Measurements from ENCODE around the gene MYO1B. TPM values are rescaled to one million over a fixed set of nuclear protein-coding genes. Genes with fewer than 3 reads are reported as not detected.

The MYO1B gene
- total RNA-seq, 1 experiment from 2014 or later: 43.2 TPM

GRCh38 chr2:191404568-191404991 lies 159.4 kb downstream of the MYO1B start:
- H3T11ph ChIP-seq (ENCODE audit: low read length): no peak overlapping the region
- H3K18ac ChIP-seq (ENCODE audit: insufficient read length, low read depth, low read length): no peak overlapping the region
- TF ChIP-seq, protein P1, sequence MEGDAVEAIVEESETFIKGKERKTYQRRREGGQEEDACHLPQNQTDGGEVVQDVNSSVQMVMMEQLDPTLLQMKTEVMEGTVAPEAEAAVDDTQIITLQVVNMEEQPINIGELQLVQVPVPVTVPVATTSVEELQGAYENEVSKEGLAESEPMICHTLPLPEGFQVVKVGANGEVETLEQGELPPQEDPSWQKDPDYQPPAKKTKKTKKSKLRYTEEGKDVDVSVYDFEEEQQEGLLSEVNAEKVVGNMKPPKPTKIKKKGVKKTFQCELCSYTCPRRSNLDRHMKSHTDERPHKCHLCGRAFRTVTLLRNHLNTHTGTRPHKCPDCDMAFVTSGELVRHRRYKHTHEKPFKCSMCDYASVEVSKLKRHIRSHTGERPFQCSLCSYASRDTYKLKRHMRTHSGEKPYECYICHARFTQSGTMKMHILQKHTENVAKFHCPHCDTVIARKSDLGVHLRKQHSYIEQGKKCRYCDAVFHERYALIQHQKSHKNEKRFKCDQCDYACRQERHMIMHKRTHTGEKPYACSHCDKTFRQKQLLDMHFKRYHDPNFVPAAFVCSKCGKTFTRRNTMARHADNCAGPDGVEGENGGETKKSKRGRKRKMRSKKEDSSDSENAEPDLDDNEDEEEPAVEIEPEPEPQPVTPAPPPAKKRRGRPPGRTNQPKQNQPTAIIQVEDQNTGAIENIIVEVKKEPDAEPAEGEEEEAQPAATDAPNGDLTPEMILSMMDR (conservative IDR thresholded peaks at IDR 0.05): no peak
- H4K5ac ChIP-seq (ENCODE audit: insufficient read length, low read depth, low read length): no peak overlapping the region
- peaks cover 17 to 44% (median 41%) of the 10 kb centered on the region in 3 experiments; a peak in 6 of 7 replicates for H3K36me3 Mint-ChIP-seq (ENCODE audit: insufficient read depth in 1 of 3, low read depth in 3 of 3)
- no peaks in the 10 kb centered on the region for H3K79me1 ChIP-seq (ENCODE audit: insufficient read depth, low read depth, low read length, poor library complexity, severe bottlenecking)
- no peak overlapping the region for H4K8ac ChIP-seq (replicated peaks; ENCODE audit: insufficient read length, low read depth, low read length)
- H3K9me3 ChIP-seq (ENCODE audit: control insufficient read depth, low read depth, low read length): no peaks in the 10 kb centered on the region
- H3K27me3 ChIP-seq (ENCODE audit: insufficient read depth, low read length): no peaks in the 10 kb centered on the region
- no peaks in the 10 kb centered on the region for H3K9me3 Mint-ChIP-seq
- no peak overlapping the region for H3K56ac ChIP-seq (ENCODE audit: insufficient read length, low read depth, low read length)
- H2AK5ac ChIP-seq (ENCODE audit: insufficient read length, low read length): no peak overlapping the region
- H3K4me1 Mint-ChIP-seq: peaks cover 26% of the 10 kb centered on the region in 2 experiments
- WGBS (ENCODE audit: extremely low coverage, insufficient read length, low lambda C conversion rate): no CpG with 5 or more reads among the region's 1 CpG
- H3K23ac ChIP-seq (ENCODE audit: insufficient read length, low read depth, low read length): no peak overlapping the region
- no peak overlapping the region for H3K4ac ChIP-seq (ENCODE audit: low read depth, low read length)
- H2AFZ ChIP-seq (ENCODE audit: low read length): no peak overlapping the region
- H2BK15ac ChIP-seq (ENCODE audit: low read depth, low read length): no peak overlapping the region
- no peak overlapping the region for H3K9ac ChIP-seq (ENCODE audit: extremely low read depth, insufficient read length, low read length)
- H3K23me2 ChIP-seq (ENCODE audit: insufficient read length, low read depth, low read length, poor library complexity, severe bottlenecking): no peaks in the 10 kb centered on the region
- H3K4me2 ChIP-seq (ENCODE audit: insufficient read depth, insufficient read length, low read length): no peak overlapping the region
- H2BK120ac ChIP-seq (ENCODE audit: low read depth, low read length, poor library complexity, severe bottlenecking): no peak overlapping the region
- no peak overlapping the region for H2BK12ac ChIP-seq (ENCODE audit: insufficient read length, low read depth, low read length)
- no peak overlapping the region for H2BK5ac ChIP-seq (ENCODE audit: insufficient read length, low read length)
- H4K20me1 ChIP-seq (ENCODE audit: control insufficient read depth, insufficient read depth, insufficient read length): no peaks in the 10 kb centered on the region
- no peaks in the 10 kb centered on the region for H3K27me3 Mint-ChIP-seq (ENCODE audit: low read depth)
- no peaks in the 10 kb centered on the region for H3K79me2 ChIP-seq (ENCODE audit: insufficient read depth, low read length)
- H3K4me1 ChIP-seq (ENCODE audit: insufficient read depth, low read length): peaks cover 5% of the 10 kb centered on the region; the same call in 1 of the 2 replicates
- no peak overlapping the region for H3K27ac ChIP-seq (ENCODE audit: insufficient read length, low read depth, low read length)
- no peak overlapping the region for H3K4me3 Mint-ChIP-seq
- DNase-seq: no peak
- H3K14ac ChIP-seq (ENCODE audit: insufficient read depth, low read length): no peak overlapping the region
- H3K27ac Mint-ChIP-seq: no peak overlapping the region
- no peak overlapping the region for H4K91ac ChIP-seq (ENCODE audit: insufficient read length, low read depth, low read length)
- no peak overlapping the region for H2BK20ac ChIP-seq (ENCODE audit: low read depth, low read length, poor library complexity, severe bottlenecking)

All from H9 (cell line).